Measurements from ENCODE around the gene OR4B1.
"Not testable (repeated sequence)": the region's sequence is repeated elsewhere in the genome, so short reads cannot be mapped to it uniquely, and the experiment has no call there.

The OR4B1 gene, protein sequence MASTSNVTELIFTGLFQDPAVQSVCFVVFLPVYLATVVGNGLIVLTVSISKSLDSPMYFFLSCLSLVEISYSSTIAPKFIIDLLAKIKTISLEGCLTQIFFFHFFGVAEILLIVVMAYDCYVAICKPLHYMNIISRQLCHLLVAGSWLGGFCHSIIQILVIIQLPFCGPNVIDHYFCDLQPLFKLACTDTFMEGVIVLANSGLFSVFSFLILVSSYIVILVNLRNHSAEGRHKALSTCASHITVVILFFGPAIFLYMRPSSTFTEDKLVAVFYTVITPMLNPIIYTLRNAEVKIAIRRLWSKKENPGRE

DNA sequence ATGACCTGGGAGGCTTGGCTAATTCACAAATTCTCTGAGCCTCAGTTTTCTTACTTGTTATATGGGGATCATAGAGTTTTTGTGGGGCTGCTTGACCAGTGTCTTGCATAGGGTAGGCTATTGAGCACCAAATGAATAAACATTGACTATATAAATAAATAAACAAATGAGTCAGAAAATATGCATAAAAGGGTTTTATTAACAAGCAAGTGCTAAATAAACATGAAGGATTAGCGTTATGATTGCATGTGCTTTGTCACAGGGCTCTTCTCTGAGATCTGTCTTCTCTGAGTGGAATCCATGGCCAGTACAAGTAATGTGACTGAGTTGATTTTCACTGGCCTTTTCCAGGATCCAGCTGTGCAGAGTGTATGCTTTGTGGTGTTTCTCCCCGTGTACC, at the start of gene OR4B1:
Gene OR4B1 (plus strand): TSS at position 301 of the 400 bp plus-strand sequence. CDS start 0 bp downstream, at position 301.
- DNase-seq = no peak

DNA sequence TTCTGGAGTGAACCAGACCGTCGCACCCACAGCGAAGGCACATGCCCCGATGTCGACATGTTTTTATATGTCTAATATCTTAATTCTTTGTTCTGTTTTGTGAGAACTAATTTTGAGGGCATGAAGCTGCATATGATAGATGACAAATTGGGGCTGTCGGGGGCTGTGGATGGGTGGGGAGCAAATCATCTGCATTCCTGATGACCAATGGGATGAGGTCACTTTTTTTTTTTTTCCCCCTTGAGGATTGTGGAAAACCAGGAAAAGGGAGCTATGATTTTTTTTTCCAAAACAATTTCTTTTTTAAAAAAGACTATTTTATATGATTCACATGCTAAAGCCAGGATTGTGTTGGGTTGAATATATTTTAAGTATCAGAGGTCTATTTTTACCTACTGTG, 49.2 kb upstream of the OR4B1 start:
- no peak for DNase-seq

DNA sequence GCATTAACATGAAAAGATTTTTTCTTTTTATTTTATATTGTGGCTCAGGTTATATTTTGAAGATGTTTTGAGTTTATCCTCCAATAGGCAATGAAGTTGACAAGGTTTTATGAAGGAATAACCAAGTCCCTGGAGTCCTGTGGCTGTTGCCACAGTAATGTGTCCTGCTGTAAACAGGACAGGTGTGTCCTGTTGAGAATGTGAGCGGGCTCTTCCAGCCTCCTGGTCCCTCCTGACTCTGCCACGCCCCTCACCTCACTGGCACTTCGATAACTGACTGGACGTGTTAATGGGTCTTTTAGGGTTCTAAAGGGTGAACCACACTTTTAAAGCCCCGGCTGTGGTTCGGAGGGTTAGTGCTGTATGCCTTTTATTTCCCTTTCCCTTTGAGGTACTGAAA, 47.8 kb upstream of the OR4B1 start:
- no peak for DNase-seq

DNA sequence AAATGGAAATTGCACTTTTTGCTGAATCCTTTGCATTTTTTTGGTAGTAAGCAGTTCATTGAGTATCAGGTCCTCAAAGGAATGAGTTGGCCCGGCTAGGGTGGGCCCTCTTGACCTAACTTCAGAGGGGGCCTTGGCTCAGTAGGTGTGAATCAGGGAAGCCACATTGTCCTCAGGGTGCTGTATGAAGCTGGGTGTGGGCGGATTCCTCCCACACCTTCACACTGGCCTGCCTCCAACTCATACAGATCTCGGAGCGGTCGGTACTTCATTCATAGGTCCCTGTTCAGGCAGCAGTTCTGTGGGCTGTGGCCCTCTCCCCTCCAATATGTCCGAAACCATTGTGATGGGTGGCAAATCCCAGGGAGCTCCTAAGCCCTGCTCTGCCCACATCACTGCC, 47.4 kb upstream of the OR4B1 start:
- DNase-seq = no peak

DNA sequence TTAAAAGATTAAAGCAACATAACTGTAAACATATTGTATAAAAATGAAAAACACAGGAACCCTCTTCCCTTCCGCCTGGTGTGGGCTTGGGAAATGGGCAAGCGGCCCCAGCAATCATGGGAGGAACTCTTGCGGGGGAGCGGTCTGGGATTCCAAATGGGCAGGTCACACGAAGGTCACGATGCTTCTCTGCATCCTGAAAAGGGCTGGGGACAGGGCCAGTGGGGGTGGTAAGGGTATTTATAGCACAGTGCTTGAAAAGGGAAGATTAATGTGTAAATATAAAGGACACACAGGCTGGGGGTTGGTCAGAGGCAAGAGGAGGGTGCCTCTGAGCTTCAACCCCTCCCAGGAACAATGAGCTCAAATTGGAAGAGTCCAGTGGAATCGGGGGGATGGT, 46.9 kb upstream of the OR4B1 start:
- no peak for DNase-seq

DNA sequence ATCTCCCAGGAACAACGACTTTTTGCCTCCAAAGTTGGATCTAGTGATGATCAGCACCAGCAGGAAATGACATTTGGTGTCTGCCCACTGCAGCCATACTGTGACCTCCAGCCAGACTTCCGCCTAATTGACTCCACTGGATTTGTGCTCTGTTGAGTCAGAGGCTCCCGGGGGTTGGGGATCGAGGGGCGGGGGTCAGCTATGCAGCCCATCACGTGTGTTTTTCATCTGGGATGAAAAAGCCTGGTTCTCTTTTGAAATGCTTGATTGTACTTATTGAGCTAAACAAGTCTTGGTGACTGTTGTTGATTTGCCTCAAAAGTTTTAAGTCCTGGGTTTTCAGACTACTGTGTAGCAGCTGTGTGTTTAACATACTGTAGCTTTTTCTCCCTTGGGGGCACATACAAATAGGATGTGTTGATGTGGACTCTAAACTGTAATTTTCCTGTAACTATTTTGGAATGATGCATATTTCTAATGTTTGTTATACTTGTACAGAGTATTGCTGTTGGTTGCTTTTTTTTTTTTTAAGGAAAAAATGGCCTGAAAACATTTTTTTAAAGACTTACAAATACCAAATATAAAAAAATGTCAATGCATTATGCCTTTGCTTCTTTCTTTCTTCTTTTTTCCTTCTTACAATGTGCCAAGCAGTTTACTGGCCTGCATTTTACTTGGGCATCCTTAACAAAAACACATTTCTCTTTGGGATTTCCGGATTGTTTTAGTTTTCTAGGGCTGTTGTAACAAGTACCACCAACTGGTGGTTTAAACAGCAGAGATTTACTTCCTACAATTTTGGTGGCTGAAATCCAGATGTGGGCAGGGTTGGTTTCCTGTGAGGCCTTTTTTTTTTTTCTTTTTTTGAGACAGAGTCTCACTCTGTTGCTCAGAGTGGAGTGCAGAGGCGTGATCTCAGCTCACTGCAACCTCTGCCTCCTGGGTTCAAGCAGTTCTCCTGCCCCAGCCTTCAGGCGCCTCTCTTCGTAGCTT, 46.1 kb upstream of the OR4B1 start:
- no peak for DNase-seq

DNA sequence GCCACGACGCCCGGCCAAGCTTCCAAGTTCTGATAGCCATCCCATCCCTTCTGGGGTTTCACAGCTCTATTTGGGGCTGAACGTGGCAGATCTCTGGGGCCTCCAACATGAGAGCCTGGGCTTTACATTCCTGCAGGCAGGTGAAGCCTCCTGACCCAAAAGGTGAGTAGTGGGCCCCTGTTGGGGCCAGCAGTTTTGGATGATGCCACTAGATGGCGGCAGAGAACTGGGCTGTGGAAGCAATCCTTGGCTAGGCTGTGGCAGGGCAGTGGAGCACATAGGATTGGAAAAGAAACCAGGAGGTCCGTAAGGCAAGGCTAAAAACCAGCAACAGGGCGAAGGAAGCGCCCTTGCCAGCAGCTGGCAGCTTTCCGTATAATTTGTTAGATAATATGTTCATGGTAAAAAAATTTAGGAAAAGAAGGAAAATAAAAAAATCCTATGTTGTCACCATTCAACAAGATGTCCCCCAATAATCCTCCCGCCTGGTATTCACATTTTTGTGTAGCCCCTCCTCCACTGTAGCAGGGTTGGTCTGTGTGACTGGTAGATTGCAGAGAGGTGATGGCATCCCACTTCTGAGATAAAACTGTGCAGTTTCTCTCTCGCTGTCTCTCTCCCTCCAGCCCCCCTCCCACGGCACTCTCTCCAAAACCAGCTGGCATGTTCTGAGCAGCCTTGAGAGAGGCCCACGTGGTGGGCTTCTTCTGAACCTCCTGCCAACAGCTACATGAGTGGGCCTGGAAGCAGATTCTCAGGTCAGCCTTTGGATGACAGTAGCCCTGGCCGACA, 43.6 kb upstream of the OR4B1 start:
- peak; percentile 12 for DNase-seq

DNA sequence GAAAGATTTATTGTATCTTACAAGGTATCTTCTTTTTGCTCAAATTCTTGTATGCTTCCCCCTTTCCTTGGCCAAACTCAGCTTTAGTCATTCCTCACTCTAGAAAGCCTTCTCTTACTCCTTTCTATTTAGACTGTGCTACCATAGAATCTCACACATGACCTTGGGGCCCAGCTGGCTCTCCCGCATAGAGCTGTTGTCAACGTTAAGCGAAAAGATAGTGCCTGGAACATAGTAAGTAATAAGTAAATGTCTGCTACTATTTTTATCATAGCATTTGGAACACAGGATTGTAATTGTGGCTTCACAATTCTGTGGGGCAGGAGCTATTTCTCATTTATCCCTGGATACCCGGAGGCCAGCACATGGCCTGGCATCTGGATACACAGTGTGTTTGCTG, 38.9 kb upstream of the OR4B1 start:
- no peak for DNase-seq

DNA sequence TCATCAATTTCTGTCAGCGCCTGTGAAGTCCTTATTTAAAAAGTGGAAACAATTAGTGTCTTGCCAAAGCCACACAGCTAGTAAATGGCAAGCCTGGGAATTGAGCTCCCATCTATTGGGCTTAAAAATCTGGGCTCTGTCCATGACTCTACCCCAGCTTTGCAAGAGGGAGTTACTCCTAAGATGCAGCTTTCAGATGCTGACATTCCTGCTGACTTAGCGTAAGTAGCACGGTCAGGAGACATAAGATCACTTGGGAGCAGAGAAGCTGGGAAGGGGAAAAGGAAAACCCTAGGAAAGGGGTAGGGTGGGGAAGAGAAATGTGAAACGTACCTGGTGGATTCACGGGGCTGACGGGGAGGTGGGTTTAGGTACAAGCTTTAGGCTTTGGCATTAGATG, 36.0 kb upstream of the OR4B1 start:
- DNase-seq = no peak

DNA sequence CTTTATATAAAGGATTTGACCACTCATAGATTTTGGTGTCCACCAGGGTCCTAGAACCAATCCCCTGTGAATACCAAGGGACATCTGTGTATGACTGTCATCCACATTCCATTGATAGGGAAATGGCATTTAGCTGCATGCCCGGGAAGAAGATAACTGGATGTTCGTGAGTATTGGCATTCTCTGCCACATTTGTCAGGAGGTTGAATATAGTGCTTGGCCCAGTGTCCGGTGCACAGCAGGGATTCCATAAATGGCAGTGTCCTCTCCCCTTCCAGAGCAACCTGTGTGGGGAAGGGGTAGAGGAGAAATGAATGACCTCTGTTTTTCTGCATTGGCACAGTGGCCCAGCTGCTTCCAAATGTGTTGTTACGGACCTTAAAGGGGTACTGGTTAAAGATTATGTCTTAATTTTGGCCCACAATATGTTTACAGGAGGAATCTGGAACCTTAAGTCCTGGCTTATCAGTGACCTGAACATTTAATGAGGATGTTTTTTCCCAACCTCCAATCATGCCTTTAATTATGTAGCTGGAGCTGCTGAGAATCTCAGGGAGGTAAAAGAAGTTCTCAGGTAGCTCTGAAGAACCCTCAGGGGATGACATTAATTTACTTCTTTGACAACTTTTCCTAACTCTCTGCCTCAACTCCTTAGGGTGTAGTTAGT, 33.6 kb upstream of the OR4B1 start:
- DNase-seq = no peak

DNA sequence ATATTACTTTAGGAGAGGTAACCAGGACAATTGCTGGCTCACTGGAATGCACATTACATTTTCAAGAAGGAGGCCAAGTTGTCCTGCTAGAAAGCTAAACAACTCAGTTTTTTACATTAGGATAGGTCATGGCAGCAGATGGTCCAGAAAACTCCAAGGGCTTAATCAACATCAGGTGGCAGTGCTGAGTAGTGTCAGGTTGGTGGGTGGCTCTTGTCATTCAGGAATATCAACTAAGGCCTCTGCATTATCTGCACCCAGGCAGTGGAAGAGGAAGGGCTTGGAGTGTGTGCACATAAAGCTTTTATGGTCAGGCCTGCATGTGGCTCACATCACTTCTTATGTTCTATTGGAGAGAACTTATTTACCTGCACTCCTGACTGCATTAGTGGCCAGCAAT, 32.2 kb upstream of the OR4B1 start:
- DNase-seq = no peak

DNA sequence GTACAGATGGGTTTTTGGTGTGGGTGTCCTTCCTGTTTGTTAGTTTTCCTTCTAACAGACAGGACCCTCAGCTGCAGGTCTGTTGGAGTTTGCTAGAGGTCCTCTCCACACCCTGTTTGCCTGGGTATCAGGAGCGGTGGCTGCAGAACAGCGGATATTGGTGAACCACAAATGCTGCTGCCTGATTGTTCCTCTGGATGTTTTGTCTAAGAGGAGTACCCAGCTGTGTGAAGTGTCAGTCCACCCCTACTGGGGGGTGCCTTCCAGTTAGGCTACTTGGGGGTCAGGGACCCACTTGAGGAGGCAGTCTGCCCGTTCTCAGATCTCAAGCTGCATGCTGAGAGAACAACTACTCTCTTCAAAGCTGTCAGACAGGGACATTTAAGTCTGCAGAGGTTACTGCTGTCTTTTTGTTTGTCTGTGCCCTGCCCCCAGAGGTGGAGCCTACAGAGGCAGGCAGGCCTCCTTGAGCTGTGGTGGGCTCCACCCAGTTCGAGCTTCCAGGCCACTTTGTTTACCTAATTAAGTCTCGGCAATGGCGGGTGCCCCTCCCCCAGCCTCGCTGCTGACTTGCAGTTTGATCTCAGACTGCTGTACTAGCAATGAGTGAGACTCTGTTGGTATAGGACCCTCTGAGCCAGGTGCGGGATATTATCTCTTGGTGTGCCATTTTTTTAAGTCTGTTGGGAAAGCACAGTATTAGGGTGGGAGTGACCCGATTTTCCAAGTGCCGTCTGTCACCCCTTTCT, 25.5 kb upstream of the OR4B1 start:
- not testable (repeated sequence) for DNase-seq

DNA sequence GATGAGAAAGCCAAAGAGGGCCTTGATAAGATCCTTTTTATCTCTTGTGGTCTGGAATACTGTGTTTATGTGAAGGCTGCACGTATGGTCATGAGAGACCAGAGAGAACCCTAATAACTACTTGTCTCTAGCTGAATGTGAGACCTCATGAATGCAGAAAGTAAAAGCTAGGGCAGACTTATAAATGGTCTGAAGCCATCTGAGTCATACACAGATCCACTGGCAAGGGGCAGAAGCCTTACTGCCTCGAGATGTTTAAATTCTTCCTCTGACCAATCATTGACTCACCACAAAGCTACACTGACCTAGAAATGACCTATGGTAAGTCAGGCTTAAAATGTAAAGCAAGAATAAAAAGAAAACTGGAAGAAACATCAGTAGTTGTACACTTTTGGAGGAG, 22.7 kb upstream of the OR4B1 start:
- DNase-seq = no peak

DNA sequence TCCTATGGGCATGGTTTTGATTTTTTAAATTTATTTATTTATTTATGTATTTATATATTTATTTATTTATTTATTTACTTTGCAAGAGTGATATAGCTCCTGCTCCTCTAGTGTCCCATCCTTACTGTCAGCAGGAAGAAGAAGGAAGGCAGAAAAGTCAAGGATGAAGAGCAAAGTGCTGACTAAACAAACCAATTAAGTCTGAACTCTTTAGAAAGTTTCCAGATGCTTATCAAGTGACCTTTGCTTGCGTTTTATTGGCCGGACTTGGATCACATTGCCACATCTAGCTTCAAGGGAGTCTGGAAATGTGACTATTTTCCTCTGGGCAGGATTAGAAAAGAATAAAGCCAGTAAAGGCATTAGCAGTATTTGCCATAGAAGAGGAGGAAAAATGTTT, 8.7 kb upstream of the OR4B1 start:
- DNase-seq = no peak

DNA sequence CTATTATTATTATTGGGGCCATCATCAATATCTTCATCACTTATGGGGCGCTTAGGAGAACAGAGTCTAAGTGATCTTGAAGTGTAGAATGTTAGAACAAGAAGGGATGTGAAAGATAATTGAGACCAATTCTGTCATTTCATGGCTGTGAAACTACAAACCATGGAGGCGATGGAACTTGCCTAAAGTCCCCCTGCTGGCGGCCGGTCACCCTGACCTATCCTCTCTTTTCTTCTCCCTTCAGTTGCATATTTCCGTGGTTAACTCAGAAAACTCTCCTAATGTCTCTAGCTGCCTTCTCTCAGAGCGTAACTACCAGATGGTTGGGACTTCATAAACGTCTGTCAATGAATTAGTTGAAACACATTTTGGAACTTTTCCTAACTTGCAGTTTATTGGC, 6.6 kb upstream of the OR4B1 start:
- no peak for DNase-seq

DNA sequence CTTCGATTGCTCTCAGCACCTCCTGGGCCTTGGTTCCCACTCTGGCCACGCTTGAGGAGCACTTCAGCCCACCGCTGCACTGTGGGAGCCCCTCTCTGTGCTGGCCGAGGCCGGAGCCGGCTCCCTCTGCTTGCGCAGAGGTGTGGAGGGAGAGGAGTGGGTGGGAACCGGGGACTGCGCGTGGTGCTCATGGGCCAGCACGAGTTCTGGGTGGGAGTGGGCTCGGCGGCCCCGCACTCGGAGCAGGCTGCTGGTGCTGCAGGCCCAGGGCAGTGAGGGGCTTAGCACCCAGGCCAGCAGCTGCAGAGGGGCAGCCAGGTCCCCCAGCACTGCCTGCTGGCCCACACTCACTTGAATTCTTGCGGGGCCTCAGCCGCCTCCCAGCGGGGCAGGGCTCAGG, 12.2 kb downstream of the OR4B1 start:
- no peak for DNase-seq

DNA sequence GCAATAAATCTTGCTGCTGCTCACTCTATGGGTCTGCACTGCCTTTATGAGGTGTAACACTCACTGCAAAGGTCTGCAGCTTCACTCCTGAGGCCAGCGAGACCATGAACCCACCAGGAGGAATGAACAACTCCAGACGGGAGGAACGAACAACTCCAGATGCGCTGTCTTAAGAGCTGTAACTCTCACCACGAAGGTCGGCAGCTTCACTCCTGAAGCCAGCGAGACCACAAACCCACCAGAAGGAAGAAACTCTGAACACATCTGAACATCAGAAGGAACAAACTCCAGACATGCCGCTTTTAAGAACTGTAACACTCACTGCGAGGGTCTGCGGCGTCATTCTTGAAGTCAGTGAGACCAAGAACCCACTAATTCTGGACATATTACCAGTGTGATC, 13.4 kb downstream of the OR4B1 start:
- not testable (repeated sequence) for DNase-seq

DNA sequence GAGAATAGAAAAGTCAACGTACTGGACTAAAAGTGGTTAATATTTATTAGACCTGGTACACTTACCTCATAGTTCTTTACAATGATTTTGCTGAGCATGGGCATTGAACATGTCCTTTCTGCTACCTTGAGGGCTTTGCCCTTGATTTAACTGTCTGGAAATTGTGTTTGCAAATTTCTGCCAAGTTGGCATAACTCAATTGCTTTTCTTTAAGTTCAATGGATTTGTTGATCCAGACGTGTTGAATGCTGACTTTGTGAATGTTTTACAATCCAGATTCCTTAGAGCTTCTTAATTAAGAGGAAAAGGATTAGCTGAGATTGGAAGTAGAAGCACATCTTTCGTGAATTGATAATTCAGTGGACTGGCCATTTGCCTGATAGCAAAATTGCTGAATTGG, 21.1 kb downstream of the OR4B1 start:
- DNase-seq = no peak

DNA sequence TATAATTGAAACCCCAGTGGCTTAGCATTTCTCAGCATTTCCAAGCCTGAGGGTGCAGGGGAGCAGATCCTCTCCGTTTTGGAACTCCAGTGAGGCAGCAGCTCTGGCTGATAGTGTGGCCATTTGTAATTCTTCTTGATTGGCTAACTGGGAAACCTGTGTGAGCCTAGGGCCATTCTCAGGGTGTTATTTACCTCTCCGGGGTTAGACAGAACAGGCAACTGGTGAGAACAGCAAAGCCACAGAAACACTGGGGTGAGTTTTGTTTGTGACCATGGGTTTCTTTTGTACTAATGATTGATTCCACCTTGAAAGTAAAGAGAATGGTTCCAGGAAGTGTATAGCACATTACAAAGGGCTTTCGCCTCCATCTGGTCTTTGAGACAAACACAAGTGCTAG, 25.9 kb downstream of the OR4B1 start:
- DNase-seq = no peak

DNA sequence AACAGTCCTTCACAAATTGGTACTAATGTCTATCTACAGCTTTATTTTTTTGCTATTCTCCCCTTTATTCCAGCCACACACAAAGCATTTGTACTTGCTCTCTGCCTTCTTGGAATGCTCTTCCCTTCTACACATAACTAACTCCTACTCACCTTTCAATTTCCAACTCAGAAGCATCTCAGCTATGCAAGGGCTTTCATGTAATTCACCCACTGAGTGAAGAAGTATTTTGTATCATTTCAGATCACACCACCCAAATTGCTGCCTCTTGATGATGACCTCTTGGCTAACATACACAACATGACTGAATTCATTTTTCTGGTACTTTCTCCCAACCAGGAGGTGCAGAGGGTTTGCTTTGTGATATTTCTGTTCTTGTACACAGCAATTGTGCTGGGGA, 28.2 kb downstream of the OR4B1 start, which contains the start of gene OR4X2:
Gene OR4X2 (plus strand): TSS at position 301 of the 400 bp plus-strand sequence. CDS start 0 bp downstream, at position 301.
- no peak for DNase-seq

DNA sequence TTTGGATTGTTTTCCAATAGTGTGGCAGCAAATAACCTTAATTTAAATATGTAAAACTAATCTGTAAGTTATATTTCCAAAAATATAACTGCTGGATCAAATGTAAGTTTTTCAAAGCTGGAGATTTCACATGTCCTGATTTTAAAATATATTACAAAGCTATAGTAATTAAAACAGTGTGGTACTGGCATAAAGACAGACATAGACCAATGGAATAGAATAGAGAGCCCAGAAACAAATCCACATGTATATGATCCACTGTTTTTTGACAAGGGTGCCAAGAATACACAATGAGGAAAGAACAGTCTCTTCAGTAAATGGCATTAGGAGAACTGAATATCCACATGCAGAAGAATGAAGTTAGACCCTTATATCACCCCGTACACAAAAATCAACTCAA, 32.3 kb downstream of the OR4B1 start:
- DNase-seq = no peak

DNA sequence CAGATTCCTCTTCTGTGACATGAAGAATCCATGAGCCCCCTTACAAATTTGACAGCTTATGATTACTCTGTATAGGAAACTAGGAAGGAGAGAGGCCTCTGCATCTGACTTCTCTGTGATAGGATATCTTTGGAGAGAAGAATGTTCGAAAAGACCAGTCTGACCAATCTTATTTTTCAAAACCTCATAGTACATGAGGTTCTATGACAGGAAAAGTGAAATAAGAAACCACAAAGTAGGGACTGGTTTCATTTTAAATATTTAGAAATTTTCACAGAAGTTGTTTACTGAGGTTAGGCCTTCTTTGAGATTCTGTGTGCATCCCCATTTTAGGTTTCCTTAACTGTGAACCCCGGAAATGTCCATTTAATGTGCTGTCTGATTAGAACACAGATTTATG, 45.0 kb downstream of the OR4B1 start:
- DNase-seq = no peak
